Astrocyte (in vitro differentiated cells and primary cell): ENCODE results near the gene GSTM2.

Experiments
- CTCF ChIP-seq: IDR thresholded peaks from 2 replicates; pipeline ENCODE4 v1.5.1; 2011; ENCODE audit warnings: low read depth, mild to moderate bottlenecking, inconsistent platforms, low read length, moderate library complexity; ENCODE audit not compliant: insufficient read depth
- EZH2 ChIP-seq: IDR thresholded peaks from 2 replicates; pipeline ENCODE4 v1.6.1; 2012; ENCODE audit warnings: mild to moderate bottlenecking, low read length, inconsistent platforms; ENCODE audit not compliant: insufficient read depth

- TF ChIP-seq CTCF: no peak
- TF ChIP-seq EZH2: no peak
Observed at GRCh38 chr1:109626682-109627408, 41.0 kb upstream of the GSTM2 start.
